Measurements from ENCODE around the gene PFKP.

DNA sequence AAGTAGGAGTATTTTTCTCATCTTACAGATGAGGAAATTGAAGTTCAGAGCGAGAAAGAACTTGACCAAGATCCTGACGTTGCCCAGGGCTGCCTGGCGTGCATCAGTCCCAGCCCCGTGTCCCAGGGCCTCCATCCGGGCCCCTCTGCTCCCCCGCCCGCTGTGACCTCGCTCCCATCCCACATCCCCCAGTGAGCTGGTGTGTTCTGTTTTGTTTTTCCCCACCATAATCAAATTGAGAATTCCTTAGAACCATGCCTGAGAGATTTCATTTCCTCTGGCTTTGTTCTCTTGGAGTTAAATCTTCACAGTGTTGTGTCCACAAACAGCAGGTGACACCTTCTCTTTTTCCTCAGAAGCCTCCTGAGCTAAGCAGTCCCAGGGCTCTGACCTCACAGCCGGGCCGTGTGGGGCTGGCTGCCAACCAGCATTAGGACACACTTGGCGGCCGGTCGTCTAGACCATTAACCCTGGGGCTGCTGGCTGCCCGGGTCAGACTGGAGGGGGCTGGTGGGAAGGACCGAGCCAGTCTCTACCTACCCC lies 44.3 kb downstream of the PFKP start:
- TF ChIP-seq CTCF (IDR thresholded peaks at IDR 0.05), result no peak
- no peak for TF ChIP-seq POLR2A (IDR thresholded peaks at IDR 0.05)
